ENCODE results near the gene TGFA. TPM values are rescaled to one million over a fixed set of nuclear protein-coding genes. Genes with fewer than 3 reads are reported as not detected.

The TGFA gene
- total RNA-seq, 1 experiment from 2014 or later: not detected

GRCh38 chr2:70523996-70524965, 29.3 kb downstream of the TGFA start:
- peak; percentile 11 for DNase-seq (ENCODE audit: low read depth)

DNA sequence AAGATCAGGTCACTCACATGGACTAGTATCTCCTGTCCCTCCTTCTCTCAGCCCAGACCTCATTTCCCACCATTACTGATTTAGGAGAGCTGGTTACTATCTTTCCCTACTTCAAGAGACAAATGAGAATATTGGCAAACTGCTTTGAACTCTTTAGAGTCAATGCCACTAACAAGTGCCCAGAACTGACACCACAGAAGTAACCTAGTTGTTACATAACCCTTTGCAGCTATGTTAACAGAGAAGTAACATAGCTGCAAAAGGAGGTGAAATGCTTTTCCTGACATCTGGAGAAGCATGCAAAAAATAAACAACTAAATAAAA, 30.0 kb downstream of the TGFA start:
- DNase-seq (ENCODE audit: low read depth): no peak

DNA sequence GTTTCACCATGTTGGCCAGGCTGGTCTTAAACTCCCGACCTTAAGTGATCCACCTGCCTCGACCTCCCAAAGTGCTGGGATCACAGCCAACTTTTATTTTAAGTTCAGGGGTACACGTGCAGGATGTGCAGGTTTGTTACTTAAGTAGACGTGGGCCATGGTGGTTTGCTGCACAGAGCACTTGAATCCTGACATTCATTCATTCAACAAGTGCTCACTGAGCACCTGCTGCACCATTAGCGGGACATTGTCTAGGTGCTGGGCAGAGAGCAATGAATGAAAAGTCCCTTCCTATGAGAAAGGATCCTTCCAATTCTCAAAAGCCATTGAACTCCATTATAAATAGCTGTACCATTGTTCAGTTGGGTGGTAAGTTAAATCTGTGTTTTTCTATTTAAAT, 31.0 kb downstream of the TGFA start:
- no peak for DNase-seq (ENCODE audit: low read depth)

DNA sequence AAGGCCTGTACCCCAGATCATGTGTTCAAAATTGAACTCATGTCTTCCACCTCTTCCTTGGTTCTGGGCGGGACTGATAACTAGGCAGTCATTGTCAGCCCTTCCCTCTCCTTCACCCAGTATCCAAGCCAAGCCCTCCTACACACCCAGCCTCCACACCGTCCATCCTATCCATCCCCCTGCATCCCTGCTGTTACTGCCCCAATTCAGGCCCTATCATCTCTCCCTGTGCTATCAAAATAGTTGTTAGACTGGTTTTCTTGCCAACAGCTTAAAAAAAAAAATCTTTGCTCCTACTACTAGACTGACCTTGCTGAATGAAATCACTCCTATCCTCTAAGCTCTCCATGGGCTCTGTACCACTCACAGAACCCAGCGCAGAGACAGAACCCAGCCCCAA, 32.8 kb downstream of the TGFA start:
- no peak for DNase-seq (ENCODE audit: low read depth)

DNA sequence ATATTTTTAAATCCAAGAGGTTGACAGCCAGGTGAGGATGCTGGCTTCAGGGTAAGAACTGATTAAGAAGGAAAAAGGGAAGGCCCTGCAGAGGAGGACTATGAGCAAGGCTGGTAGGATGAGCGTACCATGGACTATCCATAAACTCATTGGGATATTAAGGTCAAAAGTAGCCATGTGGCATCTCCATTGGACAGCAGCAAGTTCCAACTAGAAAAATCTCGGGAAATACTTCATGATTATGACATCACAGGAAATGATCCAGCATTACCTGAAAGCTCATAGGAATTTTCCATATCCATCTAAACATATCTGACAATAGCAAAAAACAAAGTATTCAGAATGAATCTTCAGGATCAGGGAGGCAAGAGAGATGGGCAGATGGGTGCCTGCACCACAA, 34.2 kb downstream of the TGFA start:
- no peak for DNase-seq (ENCODE audit: low read depth)

- no peak for DNase-seq (ENCODE audit: low read depth)
Observed at GRCh38 chr2:70518557-70518956, 35.1 kb downstream of the TGFA start.

DNA sequence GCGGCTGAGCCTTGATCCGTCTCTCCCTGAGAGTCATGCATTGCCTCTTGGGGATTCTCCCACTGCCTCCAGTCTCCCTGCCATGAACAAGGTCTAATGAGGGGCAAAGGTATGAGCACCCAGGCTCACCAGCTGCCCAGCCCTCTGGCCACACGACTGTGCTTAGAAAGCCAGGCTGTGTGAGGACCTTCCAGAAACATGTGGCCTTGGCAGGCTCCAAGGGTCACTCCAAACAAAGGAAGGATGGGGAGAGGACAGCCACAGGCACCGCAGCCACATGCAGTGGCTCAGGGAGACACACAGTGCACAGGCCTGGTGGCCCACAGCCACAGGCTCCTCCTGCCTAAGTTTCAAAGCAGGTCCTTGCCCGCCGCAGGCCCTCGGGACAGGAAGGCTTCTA, 35.8 kb downstream of the TGFA start:
- no peak for DNase-seq (ENCODE audit: low read depth)

DNA sequence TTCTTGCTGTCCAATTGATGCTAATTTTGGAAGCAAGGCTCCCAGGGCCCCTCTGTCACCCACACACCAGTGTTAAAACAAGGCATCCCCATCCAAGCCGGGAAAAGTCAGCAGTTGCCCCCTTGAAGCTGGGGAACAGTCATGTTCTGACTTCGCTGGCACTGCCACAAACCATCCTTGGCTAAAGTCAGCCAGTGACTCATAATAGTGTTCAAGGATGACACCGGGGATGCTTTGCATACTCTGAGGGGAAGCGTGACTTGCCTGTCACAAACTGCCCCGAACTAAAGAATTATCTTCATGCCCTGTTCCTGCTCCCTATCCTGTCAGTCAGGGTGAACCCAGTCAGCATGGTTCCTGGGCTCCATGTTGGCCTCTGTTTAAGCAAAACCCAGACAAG, 37.0 kb downstream of the TGFA start:
- no peak for DNase-seq (ENCODE audit: low read depth)

GRCh38 chr2:70515938-70516337, 37.7 kb downstream of the TGFA start:
- no peak for DNase-seq (ENCODE audit: low read depth)

DNA sequence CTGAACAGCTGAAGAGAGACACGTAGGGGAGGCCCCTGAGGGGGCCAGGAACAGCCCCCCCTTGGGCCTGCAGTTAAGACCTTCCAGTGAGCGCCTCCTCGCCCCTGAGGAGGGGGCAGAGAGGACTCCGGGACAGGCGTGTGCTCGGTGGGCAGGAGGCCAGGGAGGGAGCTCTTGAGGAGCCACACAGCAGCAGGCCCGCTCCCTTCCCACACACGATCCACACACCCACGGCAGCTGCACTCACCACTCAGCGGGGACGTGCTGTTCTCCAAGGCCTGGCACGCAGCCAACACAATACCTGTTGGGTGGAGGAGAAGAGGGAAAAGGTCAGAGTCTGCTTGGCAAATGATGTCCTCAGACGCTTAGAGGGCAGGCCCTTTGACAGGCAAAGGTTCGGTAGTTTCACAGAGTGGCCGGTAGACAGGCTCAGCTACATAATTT, 39.0 kb downstream of the TGFA start:
- DNase-seq (ENCODE audit: low read depth): no peak

GRCh38 chr2:70513738-70514137, 39.9 kb downstream of the TGFA start:
- DNase-seq (ENCODE audit: low read depth): no peak

GRCh38 chr2:70511971-70512729, 41.5 kb downstream of the TGFA start:
- DNase-seq (ENCODE audit: low read depth): no peak

DNA sequence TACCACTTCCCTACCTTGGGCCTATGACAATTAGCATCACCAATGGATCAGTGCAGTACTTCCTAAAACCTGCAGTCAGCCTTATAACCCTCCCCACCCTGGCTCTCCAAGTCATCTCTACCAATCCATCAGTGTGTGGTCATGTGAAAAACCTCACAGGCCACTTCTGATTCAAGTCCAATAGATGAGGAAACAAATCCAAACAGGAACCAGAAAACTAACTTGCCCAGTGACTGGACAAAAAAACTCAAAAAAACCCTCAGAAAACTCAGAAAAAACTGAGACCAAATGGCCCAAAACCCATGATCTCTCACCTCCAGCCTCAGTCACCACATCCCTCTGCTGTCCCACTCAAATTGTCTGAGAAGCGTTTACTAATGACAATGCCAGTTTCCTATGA, 43.3 kb downstream of the TGFA start:
- DNase-seq (ENCODE audit: low read depth): no peak

- DNase-seq (ENCODE audit: low read depth): no peak
Observed at GRCh38 chr2:70509565-70509964, 44.1 kb downstream of the TGFA start.

- no peak for DNase-seq (ENCODE audit: low read depth)
Observed at GRCh38 chr2:70508711-70509462, 44.7 kb downstream of the TGFA start.

DNA sequence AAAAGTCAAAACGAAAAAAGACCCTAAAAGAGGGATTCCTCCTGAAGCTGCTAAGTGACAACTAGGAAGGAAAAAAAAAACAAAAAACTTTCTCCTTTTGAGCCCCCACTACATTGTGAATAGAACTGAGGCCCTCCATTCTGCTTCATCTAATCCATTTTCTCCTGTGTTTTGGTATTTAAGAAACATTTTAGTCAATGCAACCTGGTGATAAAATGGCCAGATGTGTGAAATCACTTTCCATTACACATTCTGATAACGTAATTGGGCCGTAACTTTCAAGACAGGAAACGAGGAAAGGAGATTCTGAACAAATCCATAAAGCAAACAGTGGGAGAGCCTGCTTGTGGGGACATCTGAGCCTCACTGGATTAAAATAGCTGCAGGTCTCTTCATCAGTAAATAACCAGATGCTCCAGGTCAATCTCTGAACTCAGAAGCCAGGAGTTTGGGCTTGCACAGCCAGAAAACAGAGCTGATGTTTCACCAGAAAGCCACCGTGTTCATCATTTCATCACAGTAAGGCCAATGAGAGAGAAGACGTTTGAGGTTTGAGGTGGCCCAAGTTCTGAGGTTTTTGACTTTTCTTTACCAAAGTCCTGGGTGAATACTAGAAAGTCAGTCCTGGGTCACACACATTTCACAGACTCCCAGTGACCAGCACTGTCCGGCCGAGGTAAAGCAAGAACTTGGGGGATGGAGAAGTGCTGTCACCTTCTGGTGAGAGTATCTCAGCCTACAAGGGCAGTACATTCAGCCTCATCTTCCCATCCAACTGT, 47.8 kb downstream of the TGFA start:
- no peak for DNase-seq (ENCODE audit: low read depth)

DNA sequence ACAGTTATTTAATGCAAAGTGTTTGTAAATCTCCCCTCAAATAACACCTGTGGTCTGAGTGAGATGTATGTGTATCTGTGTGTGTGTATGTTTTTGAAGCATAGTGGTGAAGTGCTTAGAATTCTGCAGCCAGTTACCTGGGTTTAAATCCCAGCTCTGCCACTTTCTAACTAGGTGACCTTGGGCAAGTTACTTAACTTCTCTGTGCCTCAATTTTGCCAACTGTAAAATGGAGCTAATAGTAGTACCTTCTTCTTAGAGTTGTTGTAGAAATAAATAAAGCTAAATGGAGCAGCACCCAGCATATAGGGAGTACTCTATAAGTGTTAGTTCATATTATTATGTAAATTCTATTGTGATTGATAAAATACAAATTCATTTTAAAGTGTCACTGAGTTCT, 48.9 kb downstream of the TGFA start:
- DNase-seq (ENCODE audit: low read depth): no peak

DNA sequence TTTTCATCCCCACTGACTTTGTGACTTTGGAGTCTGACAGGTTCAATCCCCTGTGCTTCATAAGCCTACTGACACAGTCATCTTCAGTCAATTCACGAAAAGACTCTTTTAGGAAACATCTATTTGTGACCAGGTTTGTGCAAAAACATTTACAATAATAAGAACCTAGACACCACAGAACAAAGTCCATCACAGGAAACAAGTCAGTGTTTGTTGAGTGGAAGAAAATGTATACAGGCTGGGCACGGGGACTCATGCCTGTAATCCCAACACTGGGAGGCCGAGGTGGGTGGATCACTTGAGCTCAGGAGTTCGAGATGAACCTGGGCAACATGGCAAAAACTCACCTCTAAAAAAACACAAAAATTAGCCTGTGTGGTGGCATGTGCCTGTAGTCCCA, 49.7 kb downstream of the TGFA start:
- no peak for DNase-seq (ENCODE audit: low read depth)

- no peak for DNase-seq (ENCODE audit: low read depth)
Observed at GRCh38 chr2:70501728-70502127, 51.9 kb downstream of the TGFA start.

- no peak for DNase-seq (ENCODE audit: low read depth)
Observed at GRCh38 chr2:70501215-70501614, 52.4 kb downstream of the TGFA start.

- no peak for DNase-seq (ENCODE audit: low read depth)
Observed at GRCh38 chr2:70499253-70499652, 54.4 kb downstream of the TGFA start.
